Activated CD8-positive, alpha-beta memory T cell treated with anti-CD3 and anti-CD28 coated beads for 48 hours (primary cell): ENCODE results near the gene ERO1B.
"Not testable (repeated sequence)": the region's sequence is repeated elsewhere in the genome, so short reads cannot be mapped to it uniquely, and the experiment has no call there.

Source experiments
- DNase-seq, 3 experiments: peaks; one replicate each; pipeline ENCODE4 v3.0.0-alpha.2; 2020; ENCODE audit warnings: low read depth in 2 of 3, low spot score in 2 of 3

ERO1B gene

DNA sequence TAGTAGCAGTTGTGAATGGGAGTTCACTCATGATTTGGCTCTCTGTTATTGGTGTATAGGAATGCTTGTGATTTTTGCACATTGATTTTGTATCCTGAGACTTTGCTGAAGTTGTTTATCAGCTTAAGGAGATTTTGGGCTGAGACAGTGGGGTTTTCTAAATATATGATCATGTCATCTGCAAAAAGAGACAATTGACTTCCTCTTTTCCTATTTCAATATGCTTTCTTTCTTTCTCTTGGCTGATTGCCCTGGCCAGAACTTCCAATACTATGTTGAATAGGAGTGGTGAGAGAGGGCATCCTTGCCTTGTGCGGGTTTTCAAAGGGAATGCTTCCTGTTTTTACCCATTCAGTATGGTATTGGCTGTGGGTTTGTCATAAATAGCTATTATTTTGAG lies 93.7 kb downstream of the ERO1B start:
- DNase-seq = not testable (repeated sequence)

DNA sequence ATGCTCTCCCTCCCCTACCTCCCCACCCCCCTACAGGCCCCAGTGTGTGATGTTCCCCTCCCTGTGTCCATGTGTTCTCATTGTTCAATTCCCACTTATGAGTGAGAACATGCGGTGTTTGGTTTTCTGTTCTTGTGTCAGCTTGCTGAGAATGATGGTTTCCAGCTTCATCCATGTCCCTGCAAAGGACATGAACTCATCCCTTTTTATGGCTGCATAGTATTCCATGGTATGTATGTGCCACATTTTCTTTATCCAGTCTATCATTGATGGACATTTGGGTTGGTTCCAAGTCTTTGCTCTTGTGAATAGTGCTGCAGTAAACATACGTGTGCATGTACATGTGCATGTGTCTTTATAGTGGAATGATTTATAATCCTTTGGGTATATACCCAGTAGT lies 95.3 kb downstream of the ERO1B start:
- not testable (repeated sequence) for DNase-seq

DNA sequence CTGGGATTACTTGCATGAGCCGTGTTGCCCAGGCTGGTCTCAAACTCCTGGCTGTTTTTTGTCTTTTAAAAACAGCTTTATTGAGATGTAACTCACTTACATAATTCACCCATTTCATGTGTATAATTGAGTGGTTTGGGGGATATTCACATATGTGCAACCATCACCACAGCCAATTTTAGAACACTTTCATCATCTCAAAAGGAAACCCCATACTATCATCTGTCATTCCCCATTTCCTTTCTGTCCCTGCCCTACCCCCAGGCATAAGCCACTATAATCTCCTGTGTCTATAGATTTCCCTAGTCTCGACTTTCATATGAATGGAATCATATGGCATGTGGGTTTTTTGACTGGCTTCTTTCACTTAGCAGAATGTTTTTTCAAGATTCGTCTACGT lies 96.1 kb downstream of the ERO1B start:
- DNase-seq = no peak

DNA sequence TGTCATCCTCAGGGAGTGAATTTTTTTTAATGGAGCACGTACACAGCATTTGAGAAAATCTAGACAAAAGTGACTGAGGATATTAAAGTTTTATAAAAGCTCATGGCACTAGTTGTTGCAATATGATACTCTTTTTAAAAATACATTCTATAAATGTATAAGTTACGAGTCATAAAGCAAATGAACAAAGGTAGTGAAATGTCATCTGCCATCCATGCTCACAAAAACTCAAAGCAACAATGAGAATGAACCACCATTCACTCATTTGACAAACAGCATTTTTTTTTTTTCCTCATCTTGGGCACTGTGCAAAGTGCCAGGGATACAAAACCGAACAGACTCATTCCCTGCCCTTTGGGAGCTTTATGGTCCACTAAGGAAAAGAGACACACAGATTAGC lies 100.7 kb downstream of the ERO1B start:
- DNase-seq = no peak

DNA sequence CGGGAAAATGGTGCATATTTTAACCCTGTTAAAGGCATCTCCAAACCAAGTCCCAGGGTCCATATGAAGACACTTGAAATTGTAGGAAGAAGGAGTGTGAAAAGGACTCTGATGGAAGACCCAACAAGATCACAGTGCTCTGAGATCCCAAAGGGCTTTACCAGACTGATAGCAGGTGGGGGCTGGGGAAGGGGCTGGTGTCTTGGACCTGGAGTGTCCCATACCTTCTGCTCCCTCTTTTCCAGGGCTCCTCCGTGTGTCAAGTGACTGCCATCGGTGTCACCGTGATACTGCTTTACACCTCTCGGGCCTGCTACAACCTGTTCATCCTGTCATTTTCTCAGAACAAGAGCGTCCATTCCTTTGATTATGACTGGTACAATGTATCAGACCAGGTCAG lies 102.1 kb downstream of the ERO1B start:
- no peak for DNase-seq

DNA sequence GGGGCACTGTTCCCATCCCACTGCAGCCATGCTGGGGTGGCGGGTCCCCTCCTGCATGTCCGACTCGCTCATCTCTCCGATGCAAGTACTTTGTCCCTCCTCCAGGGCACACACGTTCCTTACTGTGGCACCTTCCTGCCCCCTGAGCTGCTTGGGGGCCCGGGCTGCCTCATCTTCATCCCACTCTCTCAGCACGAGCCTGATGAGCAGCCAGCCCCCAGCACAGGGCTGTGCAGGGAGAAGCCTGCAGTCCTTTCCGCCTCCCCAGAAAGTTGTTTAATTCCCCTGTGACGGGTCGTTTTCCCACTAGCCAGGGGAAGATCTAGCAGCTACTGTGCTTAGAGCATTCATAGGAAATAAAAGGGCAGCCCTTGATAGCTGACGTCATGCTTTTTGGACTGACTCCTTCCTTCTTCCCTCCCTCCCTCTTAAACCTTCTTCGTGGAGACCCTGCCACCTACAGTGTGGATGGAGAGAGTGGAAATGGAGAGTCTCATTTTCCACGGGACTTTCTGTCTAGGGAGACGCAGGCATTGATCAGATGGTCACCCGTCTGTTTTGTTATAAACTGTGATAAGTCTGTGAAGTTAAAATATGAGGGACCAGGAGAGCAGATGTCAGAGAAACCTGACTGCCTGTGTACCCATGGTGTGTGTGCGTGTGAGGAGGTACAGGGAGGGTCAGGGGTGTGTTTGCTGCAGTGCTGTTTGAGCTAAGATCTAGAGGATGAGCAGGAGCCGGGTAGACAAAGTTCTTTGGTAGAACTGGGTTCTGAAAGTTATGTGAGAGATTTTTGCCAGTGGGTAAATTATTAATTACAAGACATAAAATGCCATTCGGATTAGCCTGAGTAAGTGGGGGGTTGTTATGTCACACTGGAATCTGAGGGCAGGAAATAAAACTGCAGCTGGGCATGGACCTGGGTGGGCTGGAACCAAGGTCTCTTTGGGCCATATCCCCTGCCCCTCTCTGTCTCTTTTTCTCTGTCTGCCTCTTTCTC lies 105.1 kb downstream of the ERO1B start:
- DNase-seq = no peak

DNA sequence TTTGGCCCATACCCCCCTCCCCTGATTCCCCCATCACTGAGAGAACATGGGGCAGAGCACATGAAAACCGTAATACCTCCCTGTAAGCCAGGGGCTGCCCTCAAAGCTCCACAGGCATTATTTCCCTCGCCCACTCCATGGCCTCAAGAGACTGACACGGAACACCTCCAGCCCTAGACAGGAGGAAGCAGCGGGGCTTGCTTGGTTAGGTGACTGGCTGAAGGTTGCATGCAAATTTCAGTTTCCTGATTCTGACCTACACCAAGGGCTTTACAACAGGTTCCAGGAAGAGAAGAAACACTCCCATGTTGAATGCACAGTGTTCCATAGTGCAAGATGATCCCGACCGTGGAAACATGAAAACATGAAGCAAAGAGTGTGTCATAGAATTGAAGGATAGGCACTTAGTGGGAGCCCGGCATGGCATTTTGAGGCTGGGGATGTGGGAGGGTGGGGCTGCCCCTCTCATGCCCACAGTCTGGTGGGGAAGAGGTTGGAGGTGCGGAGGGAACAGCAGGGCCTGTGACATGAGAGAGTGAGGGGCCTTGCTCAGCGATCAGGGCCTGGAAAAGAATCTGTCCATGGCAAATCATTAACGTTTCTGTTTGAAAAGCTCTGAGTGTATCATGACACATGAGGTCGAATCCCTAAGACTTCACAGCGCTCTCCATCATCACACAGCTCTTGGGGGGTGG lies 106.0 kb downstream of the ERO1B start:
- DNase-seq = no peak

DNA sequence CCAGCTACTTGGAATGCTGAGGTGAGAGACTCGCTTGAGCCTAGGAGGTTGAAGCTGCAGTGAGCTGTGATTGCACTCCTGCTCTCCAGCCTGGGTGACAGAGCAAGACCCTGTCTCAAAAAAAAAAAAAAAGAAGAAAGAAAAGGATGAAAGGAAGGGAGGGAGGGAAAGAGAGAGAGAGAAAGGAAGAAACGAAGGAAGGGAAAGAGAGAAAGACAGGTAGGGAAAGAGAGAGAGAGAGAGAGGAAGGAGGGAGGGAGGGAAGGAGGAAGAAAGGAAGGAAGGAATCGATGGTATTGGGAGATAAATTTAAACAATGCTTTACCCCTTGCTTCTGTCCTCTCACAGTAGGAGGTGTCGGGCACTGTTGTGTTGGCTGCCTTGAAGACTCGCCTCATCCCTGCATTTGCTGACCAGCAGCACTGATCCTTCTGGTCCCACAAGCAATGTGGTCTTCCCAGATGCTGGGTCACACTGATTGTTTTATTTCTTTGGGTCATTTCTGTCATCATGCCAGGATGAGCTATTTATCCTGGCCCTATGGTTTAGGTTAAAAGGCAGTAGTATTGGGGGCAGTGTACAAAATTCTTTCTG lies 108.5 kb downstream of the ERO1B start:
- DNase-seq = no peak

DNA sequence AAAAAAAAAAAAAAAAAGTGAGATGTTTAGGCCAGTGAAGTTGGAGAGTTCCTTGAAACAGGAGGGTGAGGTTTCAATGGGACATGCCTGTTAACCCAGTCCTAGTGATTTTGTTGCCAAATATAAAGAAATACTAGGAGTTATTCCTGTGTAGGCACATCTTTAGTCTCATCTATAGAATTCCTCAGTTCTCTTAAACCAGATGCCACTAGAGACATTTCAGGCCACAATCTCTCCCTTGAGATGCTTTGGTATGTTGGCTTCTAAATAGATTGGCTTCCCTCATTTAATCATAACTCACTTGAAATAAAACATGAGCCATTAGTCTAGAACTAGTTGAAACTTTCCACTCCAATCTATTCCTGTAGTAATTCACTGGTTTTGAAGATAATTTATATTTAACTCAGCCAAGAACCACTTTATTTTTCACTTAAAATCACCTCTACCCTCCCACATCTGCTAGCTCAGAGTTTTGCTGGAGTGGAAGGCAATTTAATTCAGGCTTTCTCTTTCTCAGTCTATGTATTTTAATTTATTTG lies 109.6 kb downstream of the ERO1B start:
- DNase-seq = no peak

DNA sequence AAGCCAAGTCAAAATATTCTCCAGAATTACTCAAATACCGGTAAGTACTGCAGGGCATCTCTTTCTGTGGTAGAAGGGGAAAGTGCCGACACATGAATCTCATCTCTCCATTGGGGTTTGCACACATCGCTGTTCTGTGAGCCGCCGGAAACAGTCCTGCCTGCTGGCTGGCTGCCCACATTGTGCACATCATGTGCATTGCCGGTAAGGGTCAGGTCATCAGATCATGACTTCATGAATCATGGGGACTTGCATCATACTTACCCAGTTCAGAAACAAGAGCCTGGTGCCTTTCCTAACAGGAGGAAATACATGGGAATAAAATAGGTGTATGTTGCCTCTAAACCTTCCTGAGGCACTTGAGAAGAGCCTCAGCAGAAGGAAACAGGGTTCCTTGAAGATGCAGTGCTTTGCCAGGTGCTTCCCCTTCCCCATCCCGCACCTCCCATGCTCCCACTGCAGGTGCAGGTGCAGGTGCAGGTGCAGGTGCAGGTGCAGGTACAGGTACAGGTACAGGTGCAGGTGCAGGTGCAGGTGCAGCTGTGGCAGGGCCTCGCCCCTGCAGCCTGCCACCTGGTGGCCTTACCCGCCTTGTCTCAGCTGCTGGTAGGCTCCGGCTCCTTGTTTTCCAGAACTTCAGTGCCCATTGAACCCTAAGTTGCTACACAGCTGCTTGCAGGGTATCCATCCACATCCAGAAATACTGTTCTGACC lies 112.9 kb downstream of the ERO1B start:
- DNase-seq = no peak

DNA sequence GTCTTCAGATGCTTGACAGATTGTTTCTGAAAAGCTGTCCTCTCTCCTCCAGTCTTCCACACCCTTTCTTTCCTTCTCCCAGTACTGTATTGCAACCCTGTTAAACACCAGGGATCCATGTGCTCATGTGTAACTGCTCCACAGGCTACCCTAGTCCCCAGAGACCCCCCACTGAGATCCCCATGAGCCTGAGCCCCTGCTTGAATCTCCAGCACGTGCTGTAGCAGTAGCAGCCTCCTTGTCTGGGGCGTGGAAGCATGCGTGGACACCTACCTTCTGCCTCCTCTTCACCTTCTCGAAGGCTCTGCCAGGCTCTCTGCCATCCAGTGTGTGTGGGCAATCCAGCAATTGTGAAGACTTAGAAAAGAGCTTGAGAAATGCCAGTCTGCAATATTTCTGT lies 114.2 kb downstream of the ERO1B start:
- DNase-seq = no peak

DNA sequence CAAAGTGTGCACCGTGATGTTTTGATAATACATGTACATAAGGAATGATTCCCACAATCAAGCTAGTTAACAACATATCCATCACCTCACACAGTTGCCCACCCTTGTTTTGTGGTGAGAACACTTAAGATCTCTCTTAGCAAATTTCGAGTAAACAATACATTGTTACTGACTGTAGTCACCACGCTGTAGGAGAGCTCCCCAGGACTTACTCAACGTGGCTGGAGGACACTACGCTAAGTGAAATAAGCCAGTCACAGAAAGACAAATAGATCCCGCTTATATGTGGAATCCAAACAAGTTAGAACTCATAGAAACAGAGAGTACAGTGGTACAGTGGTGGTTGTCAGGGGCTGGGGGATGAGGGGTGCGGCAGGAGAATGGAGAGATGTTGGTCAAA lies 114.6 kb downstream of the ERO1B start:
- no peak for DNase-seq

DNA sequence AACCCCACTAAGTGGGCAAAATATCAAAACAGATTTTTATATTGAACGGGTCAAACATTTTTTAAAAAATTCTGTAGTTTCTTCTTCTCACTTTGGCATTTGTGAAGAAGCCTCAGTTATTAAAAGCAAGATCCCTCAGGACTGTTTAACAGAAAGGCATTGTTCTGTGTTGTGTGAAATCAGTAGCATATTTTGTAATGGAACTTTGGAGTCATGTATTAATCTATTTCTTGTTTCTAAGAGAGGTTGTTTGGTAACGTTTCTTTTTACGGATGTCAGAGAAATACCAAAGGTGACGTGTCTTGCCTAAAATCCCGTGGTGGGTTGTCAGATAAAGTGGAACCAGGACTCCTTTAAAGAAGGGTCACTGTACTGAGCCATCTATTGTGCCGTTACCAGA lies 115.7 kb downstream of the ERO1B start:
- no peak for DNase-seq
